GM21423 (cell line): ENCODE measurements around the gene ATG14.
"Not testable (repeated sequence)": the region's sequence is repeated elsewhere in the genome, so short reads cannot be mapped to it uniquely, and the experiment has no call there.

Source experiments
- ATAC-seq: cut with Tn5 transposase; IDR thresholded peaks from one replicate; pipeline ENCODE4 v1.9.1; 2021; ENCODE audit warnings: mild to moderate bottlenecking, moderate library complexity; ENCODE audit not compliant: unreplicated experiment

Gene ATG14, protein sequence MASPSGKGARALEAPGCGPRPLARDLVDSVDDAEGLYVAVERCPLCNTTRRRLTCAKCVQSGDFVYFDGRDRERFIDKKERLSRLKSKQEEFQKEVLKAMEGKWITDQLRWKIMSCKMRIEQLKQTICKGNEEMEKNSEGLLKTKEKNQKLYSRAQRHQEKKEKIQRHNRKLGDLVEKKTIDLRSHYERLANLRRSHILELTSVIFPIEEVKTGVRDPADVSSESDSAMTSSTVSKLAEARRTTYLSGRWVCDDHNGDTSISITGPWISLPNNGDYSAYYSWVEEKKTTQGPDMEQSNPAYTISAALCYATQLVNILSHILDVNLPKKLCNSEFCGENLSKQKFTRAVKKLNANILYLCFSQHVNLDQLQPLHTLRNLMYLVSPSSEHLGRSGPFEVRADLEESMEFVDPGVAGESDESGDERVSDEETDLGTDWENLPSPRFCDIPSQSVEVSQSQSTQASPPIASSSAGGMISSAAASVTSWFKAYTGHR

DNA sequence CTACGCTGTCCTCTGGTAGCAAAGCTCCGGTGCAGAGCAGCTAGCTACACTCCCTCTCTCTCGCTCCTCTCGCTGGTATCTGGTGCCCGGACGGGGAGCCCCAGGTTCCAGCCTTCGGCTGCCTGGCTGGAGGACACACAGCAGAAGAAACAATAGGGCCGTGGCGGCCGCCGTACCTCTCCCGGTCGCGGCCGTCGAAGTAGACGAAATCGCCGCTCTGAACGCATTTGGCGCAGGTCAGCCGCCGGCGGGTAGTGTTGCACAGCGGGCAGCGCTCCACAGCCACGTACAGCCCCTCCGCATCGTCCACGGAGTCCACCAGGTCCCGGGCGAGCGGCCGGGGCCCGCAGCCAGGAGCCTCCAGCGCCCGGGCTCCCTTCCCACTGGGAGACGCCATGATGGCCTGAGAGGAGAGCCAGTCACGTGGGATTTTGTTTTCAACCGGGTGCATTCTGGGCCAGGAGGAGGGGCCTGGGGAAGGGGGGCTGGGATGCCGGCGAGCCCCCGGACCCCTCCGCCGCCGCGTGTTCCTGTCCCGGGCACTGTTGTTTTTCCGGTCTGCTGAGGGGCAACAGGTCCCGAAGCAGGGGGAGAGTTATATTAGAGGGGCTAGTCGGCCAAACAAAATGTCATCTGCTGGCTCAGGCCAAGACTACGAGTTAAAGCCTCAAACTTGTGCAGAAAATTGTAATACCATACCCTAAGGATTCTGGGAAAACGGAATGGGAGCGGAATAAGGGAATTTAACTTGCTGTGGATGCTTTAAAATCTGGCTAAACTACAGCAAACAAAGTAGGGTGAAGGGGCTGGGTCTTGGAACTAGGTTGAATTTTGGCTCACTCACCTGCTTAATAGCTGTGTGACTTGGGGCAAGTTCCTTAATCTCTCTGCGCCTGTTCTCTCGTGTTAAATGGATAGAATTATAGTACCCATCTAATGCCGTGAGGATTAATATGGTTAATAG, at the start of gene ATG14:
Gene ATG14, minus strand, starts transcription at position 405 of the 964 bp plus-strand sequence. Its CDS starts 8 bp downstream, at position 397.
- ATAC-seq: peak; percentile 94

DNA sequence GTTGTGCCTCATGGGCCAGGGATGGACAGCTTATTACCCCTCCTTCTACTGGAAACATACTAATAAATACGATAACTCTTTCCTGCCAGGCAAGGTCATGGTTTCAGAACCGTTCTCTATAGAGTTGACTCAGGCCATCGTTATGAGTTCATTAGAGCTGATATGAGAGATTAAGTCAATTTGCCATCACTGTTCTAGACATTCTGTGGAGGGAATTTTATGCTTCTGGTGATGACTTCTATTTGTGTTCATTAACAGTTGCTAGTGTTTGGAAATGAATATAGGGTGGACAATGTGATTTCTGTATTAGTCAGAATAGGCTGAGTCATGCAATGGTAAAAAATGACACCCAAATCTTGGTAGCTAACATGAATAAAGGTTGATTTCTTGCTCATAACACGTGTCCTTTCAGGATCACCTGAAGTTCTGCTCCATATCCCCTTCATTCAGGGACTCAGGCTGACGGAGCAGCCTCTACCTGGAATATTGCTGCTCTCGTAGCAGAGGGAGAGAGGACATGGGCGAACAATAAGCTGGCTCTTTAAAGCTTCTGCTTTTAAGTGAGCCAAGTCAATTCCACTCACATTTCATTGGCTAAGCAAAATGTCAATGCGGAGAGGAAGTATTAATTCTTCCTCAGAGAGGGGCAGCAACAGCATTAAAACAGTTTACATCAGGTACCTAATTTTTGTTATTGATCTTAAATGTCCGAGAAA, 47.3 kb upstream of the ATG14 start:
- ATAC-seq: peak; percentile 72

DNA sequence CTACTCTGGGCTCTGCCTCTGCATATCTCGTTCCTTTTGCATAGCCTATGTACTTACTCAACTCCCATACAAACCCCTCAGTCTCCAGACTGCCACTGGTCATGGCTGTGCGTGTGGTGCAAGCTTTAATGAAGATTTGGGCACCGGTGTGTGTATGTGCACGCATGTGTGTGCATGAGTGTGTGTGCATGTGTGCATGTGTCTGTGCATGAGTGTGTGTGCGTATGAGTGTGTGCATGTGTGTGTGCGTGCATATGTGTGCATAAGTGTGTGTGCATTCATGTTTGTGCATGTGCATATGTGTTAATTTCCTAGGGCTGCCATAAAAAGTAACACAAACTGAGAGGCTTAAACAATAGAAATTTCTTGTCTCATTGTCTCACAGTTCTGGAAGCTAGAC, 45.9 kb upstream of the ATG14 start:
- ATAC-seq: no peak

DNA sequence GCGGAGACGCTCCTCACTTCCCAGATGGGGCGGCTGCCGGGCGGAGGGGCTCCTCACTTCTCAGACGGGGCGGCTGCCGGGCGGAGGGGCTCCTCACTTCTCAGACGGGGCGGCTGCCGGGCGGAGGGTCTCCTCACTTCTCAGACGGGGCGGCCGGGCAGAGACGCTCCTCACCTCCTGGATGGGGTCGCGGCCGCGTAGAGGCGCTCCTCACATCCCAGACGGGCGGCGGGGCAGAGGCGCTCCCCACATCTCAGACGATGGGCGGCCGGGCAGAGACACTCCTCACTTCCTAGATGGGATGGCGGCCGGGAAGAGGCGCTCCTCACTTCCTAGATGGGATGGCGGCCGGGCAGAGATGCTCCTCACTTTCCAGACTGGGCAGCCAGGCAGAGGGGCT, 44.8 kb upstream of the ATG14 start:
- not testable (repeated sequence) for ATAC-seq

DNA sequence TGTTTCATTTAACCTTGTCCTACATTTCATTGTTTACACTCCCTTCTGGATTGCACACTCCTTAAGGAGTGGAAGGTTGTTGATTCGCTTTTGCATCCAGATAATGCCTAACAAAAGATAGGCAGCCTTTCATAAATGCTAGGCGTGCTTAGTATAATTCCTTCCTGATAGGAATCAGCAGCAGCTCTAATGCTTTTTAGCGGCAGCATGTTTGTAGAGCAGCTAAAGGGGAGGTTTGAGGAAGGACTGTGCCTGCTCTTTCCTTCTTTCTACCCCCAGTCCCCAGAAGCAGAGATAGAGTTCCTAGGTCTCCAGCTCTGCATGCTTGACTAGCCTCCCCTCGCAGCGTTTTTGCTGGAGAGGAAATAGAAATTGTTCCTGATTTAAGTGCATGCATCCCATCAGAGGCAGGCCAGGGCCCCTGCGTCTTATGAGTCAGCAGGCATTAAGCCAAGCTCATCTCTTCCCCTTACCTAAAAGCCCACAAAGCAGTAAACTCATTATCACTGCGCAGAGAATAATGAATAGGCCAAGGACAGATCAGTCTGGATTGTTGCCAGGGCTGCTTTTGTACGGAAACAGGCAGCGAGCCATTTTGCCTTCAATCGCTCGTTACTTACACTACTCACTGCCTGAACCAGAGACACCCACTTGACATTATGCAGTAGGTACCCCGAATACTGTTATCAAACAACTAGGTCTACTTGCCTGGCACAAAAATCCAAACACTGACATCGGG, 42.8 kb upstream of the ATG14 start:
- ATAC-seq: no peak

DNA sequence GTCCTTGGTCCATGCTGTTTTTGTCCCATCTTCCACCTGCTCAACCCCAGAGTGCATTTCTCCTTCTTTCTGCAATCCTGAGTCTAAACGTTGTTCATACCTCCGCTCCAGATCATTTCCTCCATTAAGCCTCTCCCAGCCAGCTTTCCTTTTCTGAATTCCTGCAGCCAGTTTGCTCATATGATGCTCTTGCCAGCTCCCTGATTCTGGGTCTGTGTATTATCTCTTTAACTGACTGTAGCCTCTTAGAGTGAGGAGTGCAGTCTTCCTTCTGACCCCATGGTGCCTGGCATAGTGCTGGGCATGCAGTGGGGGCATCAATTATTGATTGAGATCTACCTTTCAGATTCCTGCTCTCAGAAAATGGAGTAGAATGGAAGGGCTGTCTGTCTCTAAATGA, 40.3 kb upstream of the ATG14 start:
- no peak for ATAC-seq

DNA sequence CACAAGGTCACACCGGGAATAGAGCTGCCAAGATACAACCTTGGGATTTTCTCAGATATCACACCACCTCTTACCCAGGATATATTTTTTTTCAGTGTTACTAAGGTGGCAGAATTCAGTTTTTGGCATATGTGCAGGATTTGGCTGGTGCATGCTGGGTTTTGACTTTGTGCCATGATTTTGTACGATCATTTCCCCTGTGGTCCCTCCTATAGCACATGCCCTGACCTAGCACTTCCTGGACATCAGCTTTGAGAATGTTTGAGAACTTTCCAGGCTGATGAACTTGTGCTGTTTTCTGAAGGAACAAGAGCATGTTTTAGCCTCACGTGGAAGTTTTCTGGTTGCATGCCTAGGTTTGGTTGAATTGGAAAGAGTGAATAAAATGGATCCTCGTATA, 39.8 kb upstream of the ATG14 start:
- ATAC-seq: no peak

DNA sequence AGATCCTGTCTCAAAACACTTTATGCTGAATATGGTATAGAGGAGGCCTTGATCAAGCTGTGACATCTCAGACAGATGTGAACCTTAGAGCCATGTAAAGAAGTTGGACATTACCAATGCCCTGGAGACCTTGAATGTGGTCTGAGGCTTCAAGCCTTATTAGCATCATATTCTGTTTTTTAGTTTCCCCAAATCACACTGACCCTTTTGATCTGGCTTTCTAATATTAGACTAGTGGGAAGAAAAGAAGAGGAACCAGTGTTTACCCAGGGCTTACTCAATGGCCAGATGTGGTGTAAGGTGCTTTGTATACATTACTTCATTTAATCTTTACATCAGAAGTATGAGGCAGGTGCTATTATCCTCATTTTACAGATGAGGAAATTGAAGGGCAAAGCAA, 39.4 kb upstream of the ATG14 start:
- ATAC-seq: no peak

DNA sequence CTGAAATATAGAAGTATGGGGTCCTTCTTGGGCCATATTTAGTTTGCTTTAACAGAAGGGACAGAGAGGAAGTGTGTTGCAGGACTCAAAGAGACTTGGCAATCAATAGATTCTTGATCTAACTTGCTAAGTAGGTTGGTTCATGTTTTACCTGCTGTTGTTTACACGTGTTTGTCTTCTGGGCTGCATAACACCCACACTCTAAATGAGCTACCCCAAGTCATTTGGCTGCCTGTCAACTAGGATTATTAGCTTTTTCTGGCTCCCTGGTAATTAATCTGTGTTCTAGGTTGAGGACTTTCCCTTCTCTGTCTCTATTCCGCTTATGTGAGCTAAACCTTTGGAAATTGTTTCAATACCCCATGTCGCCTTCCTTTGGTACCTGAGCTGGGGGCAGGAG, 38.9 kb upstream of the ATG14 start:
- no peak for ATAC-seq

DNA sequence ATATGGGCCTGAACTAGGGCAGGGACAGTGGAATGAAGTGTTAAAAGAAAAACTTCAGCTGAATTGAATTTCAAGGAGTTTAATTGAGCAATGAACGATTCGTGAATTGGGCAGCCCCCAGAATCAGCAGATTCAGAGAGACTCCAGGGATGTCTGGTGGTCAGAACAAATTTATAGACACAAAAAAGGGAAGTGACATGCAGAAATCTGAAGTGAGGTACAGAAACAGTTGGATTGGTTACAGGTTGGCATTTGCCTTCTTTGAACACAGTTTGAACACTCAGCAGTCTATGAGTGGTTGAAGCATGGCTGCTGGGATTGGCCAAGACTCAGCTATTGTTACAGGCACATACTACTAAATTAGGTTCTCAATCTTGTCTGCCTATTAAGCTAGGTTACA, 38.5 kb upstream of the ATG14 start:
- ATAC-seq: no peak

DNA sequence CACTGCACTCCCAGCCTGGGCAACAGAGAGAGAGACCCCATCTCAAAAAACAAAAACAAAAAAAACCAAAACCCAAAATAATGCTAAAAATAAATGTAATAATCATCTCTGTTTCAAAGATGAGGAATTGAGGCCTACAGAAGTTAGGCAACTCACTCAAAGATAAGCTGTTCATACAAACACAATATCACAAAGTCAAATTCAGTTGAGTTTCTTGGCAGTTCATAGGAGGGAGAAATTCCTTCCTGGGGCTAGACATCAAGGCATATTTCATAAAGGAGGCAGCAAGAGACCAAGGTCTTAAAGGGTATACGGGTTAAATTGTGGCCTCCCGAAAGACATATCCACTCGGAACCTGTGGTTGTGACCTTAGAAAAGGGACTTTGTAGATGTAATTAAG, 37.5 kb upstream of the ATG14 start:
- no peak for ATAC-seq

DNA sequence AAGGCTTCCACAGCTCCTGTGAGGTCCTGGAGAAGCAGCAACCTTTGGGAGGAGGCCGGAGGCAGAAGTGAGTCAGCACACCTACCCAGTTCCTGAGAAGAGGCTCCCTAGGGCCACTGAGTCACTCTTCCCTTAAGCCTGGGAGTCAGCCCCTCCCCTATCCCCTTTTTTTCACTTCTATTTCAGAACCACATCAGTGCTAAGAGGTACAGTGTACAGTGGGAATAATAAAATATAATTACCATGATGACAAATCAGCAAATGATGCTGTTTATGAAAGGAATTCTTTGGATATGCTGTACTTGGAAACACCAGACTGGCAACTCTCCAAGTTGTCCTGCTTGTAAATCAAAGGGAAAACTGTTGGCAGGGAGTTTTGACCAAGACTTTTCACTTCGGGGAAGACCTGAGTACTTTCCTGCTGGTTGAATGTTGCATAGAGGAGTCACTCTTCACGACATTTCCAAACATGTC, 36.5 kb upstream of the ATG14 start:
- ATAC-seq: no peak

DNA sequence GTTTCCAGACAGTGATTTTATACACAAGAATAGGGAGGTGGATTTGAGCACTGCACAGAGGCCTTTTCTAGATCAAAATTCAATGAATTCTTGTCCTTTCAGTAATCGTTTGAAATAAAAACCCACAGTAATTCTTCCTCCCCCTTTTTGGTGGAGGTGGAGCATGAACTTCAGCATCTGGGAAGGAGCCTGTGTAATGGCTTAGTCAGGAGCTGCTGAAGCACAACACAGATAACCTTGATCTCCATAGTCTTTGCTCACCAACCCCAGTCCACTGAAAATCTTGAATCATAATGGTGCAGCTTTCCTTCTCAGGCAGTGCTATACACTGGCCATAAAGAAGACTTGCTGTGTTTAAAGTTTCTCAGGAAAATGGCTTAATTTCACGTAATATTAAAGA, 35.2 kb upstream of the ATG14 start:
- no peak for ATAC-seq

DNA sequence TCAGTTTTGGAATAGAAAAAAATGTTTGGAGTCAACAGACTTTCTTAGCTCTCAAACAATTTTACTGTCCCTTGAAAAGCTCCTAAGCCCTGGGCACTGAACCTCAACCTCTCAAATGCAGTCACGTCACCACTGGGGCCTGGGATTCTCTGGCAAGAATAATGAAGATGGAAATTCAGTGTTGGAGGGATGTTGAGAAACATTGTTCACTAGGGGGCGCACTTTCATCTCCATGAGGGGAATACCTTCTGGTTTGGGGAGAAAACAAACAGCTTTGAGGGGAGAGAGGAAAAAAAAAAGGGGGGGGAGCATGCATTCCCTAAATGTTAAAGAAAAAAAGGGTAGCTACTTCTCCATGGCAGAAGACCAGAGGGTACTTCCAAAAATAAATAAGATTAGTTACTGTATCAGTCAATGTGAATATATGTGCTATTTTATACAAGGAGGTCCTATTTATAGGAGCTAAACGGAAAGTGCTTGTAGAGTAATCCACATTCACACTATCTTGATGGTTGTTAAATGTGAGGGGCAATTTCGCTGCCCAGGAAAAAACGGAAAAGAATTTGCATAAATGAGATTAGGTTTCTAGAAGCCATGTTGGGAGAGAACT, 34.6 kb upstream of the ATG14 start:
- ATAC-seq: no peak

DNA sequence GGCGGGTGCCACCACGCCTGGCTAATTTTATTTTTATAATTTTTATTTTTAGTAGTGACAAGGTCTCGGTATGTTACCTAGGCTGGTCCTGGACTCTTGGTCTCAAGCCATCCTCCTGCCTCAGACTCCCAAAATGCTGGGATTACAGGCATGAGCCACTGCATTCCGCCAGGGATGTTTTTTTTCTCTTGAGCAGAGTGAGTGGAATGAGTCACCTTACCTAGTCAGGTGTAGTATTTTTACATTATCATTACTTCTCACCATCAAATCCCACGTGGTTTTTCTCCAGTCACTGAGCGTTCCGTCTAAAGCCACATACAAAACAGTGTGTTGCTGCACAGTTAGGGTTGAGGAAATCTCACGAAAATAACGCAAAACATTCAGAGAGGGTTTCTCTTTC, 29.7 kb upstream of the ATG14 start:
- ATAC-seq: no peak

DNA sequence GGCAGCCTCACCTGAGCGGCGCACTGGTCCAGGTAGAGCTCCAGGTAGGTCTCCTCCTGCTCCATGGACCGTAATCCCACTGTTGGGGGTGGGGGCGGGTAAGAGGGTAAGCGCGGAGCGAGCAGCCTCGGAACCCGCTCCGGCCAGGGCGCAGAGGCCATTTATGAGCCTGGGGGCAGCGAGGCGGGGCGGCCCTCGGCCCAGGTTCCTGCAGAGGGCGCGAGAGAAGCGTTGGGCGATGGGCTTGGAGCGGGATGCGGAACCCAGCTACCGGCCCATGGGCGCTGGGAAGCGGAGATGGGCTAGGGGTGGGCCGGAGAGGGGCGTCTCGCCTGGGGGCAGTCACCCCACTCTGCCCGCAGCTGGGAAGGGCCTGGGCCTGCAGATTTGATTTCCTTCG, 28.8 kb upstream of the ATG14 start, which contains the start of gene TBPL2:
Gene TBPL2, minus strand, starts transcription at position 232 of the 400 bp plus-strand sequence. Its CDS starts 167 bp downstream, at position 65.
- no peak for ATAC-seq

DNA sequence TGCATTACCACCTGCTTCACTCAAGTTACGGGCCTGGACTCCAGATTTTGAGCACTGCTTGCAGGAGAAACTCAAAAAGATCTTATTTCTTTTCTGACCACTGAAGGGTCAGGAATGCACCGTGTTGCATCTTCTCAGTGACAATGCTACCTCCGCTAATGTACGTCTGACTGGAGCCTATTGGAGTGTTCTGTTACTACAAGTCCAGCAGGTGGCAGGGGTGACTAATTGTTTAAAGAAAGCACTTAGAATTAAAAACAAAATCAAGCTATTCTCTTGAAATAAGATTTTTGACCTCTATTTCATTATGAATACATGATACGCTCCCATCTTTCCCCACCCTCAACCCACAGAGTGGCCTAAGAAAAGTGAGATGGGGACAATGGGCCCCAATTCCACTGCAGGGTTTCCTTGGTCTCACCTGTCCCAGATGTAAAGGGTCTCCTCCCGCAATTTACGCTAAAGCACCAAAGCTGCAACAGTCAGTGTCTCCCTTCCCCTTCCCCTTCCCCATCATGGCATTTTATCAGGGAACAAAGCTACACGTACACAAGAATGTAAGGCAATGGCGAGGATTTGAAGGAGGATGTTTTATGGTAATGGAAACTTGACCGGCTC, 26.5 kb upstream of the ATG14 start:
- no peak for ATAC-seq

DNA sequence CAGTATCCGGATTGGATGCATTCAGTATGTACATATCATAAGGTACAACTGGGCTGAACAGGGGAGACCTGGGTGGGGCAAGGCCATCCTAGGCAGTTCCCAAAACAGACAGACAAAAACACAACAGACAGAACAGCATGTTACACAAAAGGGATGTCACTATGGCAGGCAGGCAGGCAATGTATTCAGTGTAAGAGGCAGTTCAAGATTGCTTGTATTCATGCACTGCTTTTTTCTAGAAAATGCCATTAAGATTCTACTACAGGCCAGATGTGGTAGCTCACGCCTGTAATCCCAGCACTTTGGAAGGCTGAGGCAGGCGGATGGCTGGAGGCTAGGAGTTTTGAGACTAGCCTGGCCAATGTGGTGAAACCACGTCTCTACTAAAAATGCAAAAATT, 25.3 kb upstream of the ATG14 start:
- ATAC-seq: no peak

DNA sequence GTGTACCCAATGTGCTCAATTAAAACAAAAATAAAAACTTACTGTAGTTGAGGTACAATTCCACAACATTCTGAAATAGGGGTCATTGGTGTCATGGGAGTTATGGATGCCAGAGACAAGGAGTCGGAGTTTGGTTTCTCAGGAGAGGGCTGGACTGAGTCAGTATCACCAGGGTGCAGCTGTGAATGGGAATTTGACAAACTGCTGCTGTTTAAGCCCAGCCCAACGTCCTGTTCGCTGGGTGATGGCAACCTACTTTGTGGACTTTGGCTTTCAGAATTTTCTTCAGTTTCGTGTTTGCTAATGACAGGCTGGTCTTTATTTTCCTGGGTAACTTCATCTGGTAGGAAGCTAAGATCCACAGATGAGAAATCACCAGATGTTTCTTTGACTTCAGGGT, 24.9 kb upstream of the ATG14 start:
- no peak for ATAC-seq
